ENCODE measurements around the gene LCT. TPM values are rescaled to one million over a fixed set of nuclear protein-coding genes. Genes with fewer than 3 reads are reported as not detected.
A peak's percentile ranks its signal among the peaks of the same experiment; 100 is the strongest.

Gene LCT
- total RNA-seq, 1 experiment from 2014 or later: not detected

- ATAC-seq: no peak
- CTCF ChIA-PET: no interaction called here
- no peak for DNase-seq
- H3K4me3 ChIP-seq (ENCODE audit: low read length): peak overlapping the region; percentile 89
- POLR2A ChIA-PET (ENCODE audit: unreplicated experiment): interaction anchor here (0.5 kb wide), 1 partner anchor 131 kb away, joined by 4 read pairs; no protein-coding TSS in a partner anchor
- no peak overlapping the region for H2AFZ ChIP-seq (ENCODE audit: low read length)
- H3K4me1 ChIP-seq (ENCODE audit: insufficient read depth, low read length): peaks cover 17% of the 10 kb centered on the region
- intact Hi-C loops (cut with micrococcal nuclease): no loop called here
- TF ChIP-seq, protein P1, sequence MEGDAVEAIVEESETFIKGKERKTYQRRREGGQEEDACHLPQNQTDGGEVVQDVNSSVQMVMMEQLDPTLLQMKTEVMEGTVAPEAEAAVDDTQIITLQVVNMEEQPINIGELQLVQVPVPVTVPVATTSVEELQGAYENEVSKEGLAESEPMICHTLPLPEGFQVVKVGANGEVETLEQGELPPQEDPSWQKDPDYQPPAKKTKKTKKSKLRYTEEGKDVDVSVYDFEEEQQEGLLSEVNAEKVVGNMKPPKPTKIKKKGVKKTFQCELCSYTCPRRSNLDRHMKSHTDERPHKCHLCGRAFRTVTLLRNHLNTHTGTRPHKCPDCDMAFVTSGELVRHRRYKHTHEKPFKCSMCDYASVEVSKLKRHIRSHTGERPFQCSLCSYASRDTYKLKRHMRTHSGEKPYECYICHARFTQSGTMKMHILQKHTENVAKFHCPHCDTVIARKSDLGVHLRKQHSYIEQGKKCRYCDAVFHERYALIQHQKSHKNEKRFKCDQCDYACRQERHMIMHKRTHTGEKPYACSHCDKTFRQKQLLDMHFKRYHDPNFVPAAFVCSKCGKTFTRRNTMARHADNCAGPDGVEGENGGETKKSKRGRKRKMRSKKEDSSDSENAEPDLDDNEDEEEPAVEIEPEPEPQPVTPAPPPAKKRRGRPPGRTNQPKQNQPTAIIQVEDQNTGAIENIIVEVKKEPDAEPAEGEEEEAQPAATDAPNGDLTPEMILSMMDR (conservative IDR thresholded peaks at IDR 0.05; ENCODE audit: low read depth, low read length): no peak
- TF ChIP-seq EZH2phosphoT487 (IDR thresholded peaks at IDR 0.05; ENCODE audit: borderline replicate concordance, low read length) (no peak), EZH2 (IDR thresholded peaks at IDR 0.05; ENCODE audit: low read length, unreplicated experiment) (no peak)
- H4K20me1 ChIP-seq (ENCODE audit: low read length): peaks cover 27% of the 10 kb centered on the region
- BruUV-seq (replicated peaks): TSS peak; percentile 21
- H3K79me2 ChIP-seq (ENCODE audit: low read length): peaks cover 36% of the 10 kb centered on the region
- H3K9me3 ChIP-seq (ENCODE audit: low read length): no peaks in the 10 kb centered on the region
- no peaks in the 10 kb centered on the region for H3K27me3 ChIP-seq (ENCODE audit: low read length)
- H3K9ac ChIP-seq (ENCODE audit: low read length): peak overlapping the region; percentile 97
- H3K4me2 ChIP-seq (ENCODE audit: low read length): peak overlapping the region; percentile 80
- no peaks in the 10 kb centered on the region for H3K9me2 ChIP-seq (replicated peaks; ENCODE audit: low read length)
- peaks cover 12% of the 10 kb centered on the region; the same call in 1 of the 2 replicates for H3K36me3 ChIP-seq (ENCODE audit: low read depth, low read length)
- no peak overlapping the region for H3K27ac ChIP-seq (ENCODE audit: low read length)
- no peaks in the 10 kb centered on the region for H3F3A ChIP-seq (ENCODE audit: low read length, unreplicated experiment)
Observed at GRCh38 chr2:135874777-135875365, 37.9 kb upstream of the LCT start.

DNA sequence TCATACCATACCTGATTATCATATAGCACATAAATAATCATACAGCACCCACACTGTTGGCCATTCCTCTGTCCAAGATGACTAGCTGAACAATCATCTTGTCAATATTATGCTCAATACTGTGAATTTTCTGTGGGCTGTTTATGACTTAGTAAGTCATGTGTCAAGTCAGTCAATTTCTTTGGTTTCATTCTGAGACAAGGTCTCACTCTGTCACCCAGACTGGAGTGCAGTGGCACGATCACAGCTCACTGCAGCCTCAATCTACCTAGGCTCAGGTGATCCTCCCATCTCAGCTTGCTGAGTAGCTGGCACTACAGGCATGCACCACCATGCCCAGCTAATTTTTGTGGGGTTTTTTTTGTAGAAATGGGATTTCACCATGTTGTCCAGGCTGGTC, 33.6 kb upstream of the LCT start:
- no TSS peak for BruUV-seq (replicated peaks)
- no peak overlapping the region for H3K9ac ChIP-seq (ENCODE audit: low read length)
- ATAC-seq (no peak), DNase-seq (no peak)
- H3K36me3 ChIP-seq (ENCODE audit: low read depth, low read length): peaks cover 41% of the 10 kb centered on the region
- H2AFZ ChIP-seq (ENCODE audit: low read length): no peak overlapping the region
- H3K4me1 ChIP-seq (ENCODE audit: insufficient read depth, low read length): peaks cover 17% of the 10 kb centered on the region
- no peak for TF ChIP-seq EZH2phosphoT487 (IDR thresholded peaks at IDR 0.05; ENCODE audit: borderline replicate concordance, low read length)
- TF ChIP-seq, protein P1 (conservative IDR thresholded peaks at IDR 0.05; ENCODE audit: low read depth, low read length): no peak
- TF ChIP-seq EZH2 (IDR thresholded peaks at IDR 0.05; ENCODE audit: low read length, unreplicated experiment): no peak
- ChIA-PET POLR2A (ENCODE audit: unreplicated experiment) (no interaction called here), CTCF (no interaction called here)
- H3K27ac ChIP-seq (ENCODE audit: low read length): no peak overlapping the region
- H3F3A ChIP-seq (ENCODE audit: low read length, unreplicated experiment): no peaks in the 10 kb centered on the region
- no peak overlapping the region for H3K4me3 ChIP-seq (ENCODE audit: low read length)
- no peaks in the 10 kb centered on the region for H3K9me3 ChIP-seq (ENCODE audit: low read length)
- no peaks in the 10 kb centered on the region for H3K9me2 ChIP-seq (replicated peaks; ENCODE audit: low read length)
- intact Hi-C loops (cut with micrococcal nuclease): no loop called here
- H3K27me3 ChIP-seq (ENCODE audit: low read length): no peaks in the 10 kb centered on the region
- H4K20me1 ChIP-seq (ENCODE audit: low read length): peaks cover 27% of the 10 kb centered on the region
- peaks cover 30% of the 10 kb centered on the region for H3K79me2 ChIP-seq (ENCODE audit: low read length)
- no peak overlapping the region for H3K4me2 ChIP-seq (ENCODE audit: low read length)

- Histone ChIP-seq H3K9me2 (replicated peaks; ENCODE audit: low read length) (no peaks in the 10 kb centered on the region), H3K4me3 (ENCODE audit: low read length) (no peak overlapping the region), H3K9ac (ENCODE audit: low read length) (no peak overlapping the region), H3K27ac (ENCODE audit: low read length) (no peak overlapping the region), H2AFZ (ENCODE audit: low read length) (no peak overlapping the region), H3K79me2 (ENCODE audit: low read length) (no peaks in the 10 kb centered on the region), H3F3A (ENCODE audit: low read length, unreplicated experiment) (no peaks in the 10 kb centered on the region), H4K20me1 (ENCODE audit: low read length) (no peaks in the 10 kb centered on the region), H3K4me1 (ENCODE audit: insufficient read depth, low read length) (no peaks in the 10 kb centered on the region), H3K4me2 (ENCODE audit: low read length) (no peak overlapping the region), H3K9me3 (ENCODE audit: low read length) (no peaks in the 10 kb centered on the region), H3K36me3 (ENCODE audit: low read depth, low read length) (peaks cover 60% of the 10 kb centered on the region), H3K27me3 (ENCODE audit: low read length) (no peaks in the 10 kb centered on the region)
- ATAC-seq (no peak), DNase-seq (no peak)
- ChIA-PET CTCF (no interaction called here), POLR2A (ENCODE audit: unreplicated experiment) (no interaction called here)
- no peak for TF ChIP-seq EZH2 (IDR thresholded peaks at IDR 0.05; ENCODE audit: low read length, unreplicated experiment)
- TF ChIP-seq, protein P1 (conservative IDR thresholded peaks at IDR 0.05; ENCODE audit: low read depth, low read length): no peak
- TF ChIP-seq EZH2phosphoT487 (IDR thresholded peaks at IDR 0.05; ENCODE audit: borderline replicate concordance, low read length): no peak
- intact Hi-C loops (cut with micrococcal nuclease): no loop called here
- BruUV-seq (replicated peaks): no TSS peak
Observed at GRCh38 chr2:135863233-135863632, 26.2 kb upstream of the LCT start.
